Loucy (cell line): ENCODE results near the gene ZDHHC7.

Experiments used
- EZH2phosphoT487 ChIP-seq: fragments of 200-600 bp; IDR thresholded peaks from 2 replicates; pipeline ENCODE4 v1.6.1; 2018; ENCODE audit warnings: antibody characterized with exemption, mild to moderate bottlenecking, moderate library complexity, borderline replicate concordance
- TF ChIP-seq, protein P1 (sequence below): fragments of 200-600 bp; sonication (generic); conservative IDR thresholded peaks from 2 replicates; pipeline ENCODE4 v1.5.1; 2014; ENCODE audit warnings: mild to moderate bottlenecking, antibody characterized with exemption, low read length

DNA sequence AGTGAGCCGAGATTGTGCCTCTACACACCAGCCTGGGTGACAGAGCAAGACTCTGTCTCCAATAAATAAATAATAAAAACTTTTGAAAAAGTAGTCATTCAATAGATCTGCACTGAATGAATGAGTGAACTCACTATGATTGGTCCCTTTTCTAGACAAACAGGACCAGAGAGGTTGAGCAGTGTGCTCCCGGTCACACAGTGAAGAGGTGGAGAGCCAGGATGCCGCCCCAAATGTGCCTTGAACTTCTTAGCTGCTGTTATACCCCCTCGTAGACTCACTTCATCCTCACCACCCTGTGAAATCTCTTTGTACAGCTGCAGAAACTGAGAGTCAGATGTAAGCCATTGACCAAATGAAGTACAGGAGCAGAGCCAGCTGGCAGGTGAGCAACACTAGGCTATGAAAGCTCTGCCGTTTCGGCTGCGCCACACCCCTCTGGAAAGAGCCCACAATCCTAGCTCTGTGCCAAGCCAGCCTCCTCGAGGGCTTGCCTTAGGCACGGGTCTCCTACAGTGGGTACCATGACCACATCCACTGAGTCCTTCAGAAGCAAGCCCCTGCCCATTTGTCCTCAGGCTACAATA lies 8.4 kb upstream of the ZDHHC7 start:
- TF ChIP-seq, protein P1, sequence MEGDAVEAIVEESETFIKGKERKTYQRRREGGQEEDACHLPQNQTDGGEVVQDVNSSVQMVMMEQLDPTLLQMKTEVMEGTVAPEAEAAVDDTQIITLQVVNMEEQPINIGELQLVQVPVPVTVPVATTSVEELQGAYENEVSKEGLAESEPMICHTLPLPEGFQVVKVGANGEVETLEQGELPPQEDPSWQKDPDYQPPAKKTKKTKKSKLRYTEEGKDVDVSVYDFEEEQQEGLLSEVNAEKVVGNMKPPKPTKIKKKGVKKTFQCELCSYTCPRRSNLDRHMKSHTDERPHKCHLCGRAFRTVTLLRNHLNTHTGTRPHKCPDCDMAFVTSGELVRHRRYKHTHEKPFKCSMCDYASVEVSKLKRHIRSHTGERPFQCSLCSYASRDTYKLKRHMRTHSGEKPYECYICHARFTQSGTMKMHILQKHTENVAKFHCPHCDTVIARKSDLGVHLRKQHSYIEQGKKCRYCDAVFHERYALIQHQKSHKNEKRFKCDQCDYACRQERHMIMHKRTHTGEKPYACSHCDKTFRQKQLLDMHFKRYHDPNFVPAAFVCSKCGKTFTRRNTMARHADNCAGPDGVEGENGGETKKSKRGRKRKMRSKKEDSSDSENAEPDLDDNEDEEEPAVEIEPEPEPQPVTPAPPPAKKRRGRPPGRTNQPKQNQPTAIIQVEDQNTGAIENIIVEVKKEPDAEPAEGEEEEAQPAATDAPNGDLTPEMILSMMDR: no peak
- TF ChIP-seq EZH2phosphoT487: no peak
